B cell (primary cell): Measurements from ENCODE around the gene UGT1A6.

ENCODE experiments used
- CTCF ChIP-seq: fragments of 200-600 bp; IDR thresholded peaks from one replicate; pipeline ENCODE4 v1.8.0; 2022; ENCODE audit warnings: antibody characterized with exemption, mild to moderate bottlenecking
- EZH2 ChIP-seq: IDR thresholded peaks from 2 replicates; pipeline ENCODE4 v1.6.1; 2012; ENCODE audit warnings: borderline replicate concordance, low read depth, mild to moderate bottlenecking, moderate library complexity, low read length; ENCODE audit not compliant: insufficient read depth, poor library complexity, severe bottlenecking

- TF ChIP-seq CTCF, result no peak
- no peak for TF ChIP-seq EZH2
Observed at GRCh38 chr2:233712611-233713261, 20.0 kb downstream of the UGT1A6 start, which contains the start of gene UGT1A5.
